HTR-8/SVneo (cell line): ENCODE data around the gene SEC63.
"Not testable (repeated sequence)": the region's sequence is repeated elsewhere in the genome, so short reads cannot be mapped to it uniquely, and the experiment has no call there.

Experiments used
- DNase-seq: peaks from one replicate; pipeline ENCODE4 v3.0.0; 2011; ENCODE audit warnings: low spot score, mixed read lengths; ENCODE audit not compliant: insufficient read length
- FAIRE-seq: peaks from 2 replicates; lab custom pipeline; 2011; peaks lifted over from hg19 to GRCh38; lab: Jason Lieb, UNC

Gene SEC63, protein sequence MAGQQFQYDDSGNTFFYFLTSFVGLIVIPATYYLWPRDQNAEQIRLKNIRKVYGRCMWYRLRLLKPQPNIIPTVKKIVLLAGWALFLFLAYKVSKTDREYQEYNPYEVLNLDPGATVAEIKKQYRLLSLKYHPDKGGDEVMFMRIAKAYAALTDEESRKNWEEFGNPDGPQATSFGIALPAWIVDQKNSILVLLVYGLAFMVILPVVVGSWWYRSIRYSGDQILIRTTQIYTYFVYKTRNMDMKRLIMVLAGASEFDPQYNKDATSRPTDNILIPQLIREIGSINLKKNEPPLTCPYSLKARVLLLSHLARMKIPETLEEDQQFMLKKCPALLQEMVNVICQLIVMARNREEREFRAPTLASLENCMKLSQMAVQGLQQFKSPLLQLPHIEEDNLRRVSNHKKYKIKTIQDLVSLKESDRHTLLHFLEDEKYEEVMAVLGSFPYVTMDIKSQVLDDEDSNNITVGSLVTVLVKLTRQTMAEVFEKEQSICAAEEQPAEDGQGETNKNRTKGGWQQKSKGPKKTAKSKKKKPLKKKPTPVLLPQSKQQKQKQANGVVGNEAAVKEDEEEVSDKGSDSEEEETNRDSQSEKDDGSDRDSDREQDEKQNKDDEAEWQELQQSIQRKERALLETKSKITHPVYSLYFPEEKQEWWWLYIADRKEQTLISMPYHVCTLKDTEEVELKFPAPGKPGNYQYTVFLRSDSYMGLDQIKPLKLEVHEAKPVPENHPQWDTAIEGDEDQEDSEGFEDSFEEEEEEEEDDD

GRCh38 chr6:107957909-107958688 lies at the start of gene SEC63:
Gene SEC63 (minus strand): TSS chr6:107958208. CDS start chr6:107958009, 199 bp downstream.
- FAIRE-seq: peak; percentile 64
- peak; percentile 84 for DNase-seq

- no peak for DNase-seq
- FAIRE-seq: no peak
These were observed 48.0 kb upstream of the SEC63 start for GRCh38 chr6:108005961-108006360.

- DNase-seq (no peak), FAIRE-seq (no peak)
These were observed 46.9 kb upstream of the SEC63 start for GRCh38 chr6:108004861-108005260.

- peak; percentile 22 for DNase-seq
- no peak for FAIRE-seq
These were observed 44.6 kb upstream of the SEC63 start for GRCh38 chr6:108002365-108003221.

DNA sequence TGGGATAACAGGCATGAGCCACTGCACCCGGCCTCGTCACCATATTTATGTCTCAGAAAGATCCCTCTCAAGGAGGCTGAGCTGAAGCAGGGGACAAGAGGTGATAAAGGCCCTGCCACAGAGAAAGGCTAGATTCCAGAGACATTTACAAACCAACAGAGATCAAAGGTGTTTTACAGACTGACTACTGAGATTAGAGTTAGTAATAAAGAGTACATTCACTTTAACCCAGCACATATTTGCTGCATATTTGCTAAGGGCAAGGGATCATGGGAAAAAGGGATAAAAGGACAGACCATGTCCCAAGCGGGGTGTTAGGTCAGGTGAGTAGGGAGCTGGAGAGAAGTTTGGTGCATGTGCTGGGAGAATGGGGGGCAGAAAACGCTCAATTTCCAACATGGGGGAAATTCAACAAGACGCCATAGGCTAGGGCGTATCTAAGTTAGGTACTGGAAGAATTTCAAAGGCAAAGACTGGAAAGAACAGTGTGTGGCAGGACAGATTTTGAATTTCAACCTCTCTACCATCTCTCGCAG lies 43.8 kb upstream of the SEC63 start:
- no peak for FAIRE-seq

DNA sequence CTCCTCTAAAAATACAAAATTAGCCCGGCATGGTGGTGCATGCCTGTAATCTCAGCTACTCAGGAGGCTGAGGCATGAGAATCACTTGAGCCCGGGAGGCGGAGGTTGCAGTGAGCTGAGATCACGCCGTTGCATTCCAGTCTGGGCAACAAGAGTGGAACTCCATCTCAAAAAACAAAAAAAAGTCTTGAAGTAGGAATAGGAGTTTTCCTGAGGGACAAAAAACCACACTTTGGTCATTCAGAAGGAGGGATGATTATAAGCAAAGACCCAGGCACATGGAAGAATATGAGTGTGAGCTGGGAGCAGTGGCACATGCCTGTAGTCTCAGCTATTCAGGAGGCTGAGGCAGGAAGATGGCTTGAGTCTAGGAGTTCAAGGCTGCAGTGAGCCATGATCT lies 42.3 kb upstream of the SEC63 start:
- FAIRE-seq, DNase-seq: not testable (repeated sequence)

More for the DNA sequence above, 43.8 kb upstream of the SEC63 start:
- DNase-seq: no peak

- no peak for DNase-seq
These were observed 41.3 kb upstream of the SEC63 start for GRCh38 chr6:107999341-107999740.

GRCh38 chr6:107991772-107992550 lies 34.0 kb upstream of the SEC63 start:
- FAIRE-seq: no peak
- no peak for DNase-seq

More at GRCh38 chr6:107999341-107999740, 41.3 kb upstream of the SEC63 start:
- no peak for FAIRE-seq

DNA sequence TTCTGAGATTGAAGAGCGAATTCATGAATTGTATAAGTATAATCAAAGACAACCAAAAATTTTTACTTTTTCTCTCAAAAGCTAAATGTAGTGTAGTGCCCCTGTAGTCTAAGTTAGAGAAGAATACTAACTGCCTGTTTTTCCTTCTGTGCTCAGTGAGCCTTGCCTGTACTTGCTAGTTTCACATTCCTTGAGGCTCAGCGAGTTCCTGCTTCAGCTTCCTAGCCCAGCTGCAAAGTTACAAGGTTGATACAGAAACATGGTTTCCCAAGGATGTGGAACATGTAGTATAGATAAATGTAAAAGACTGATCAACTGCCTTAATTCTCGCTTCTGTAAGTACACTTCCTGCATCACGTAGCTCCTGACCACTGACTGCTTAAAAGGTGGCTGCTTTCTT lies 33.1 kb upstream of the SEC63 start:
- DNase-seq: no peak
- no peak for FAIRE-seq

- not testable (repeated sequence) for FAIRE-seq, DNase-seq
These were observed 32.6 kb upstream of the SEC63 start for GRCh38 chr6:107990587-107990986.

GRCh38 chr6:107989166-107990094 lies 31.4 kb upstream of the SEC63 start:
- DNase-seq (no peak), FAIRE-seq (no peak)

GRCh38 chr6:107988570-107988969 lies 30.6 kb upstream of the SEC63 start:
- DNase-seq: no peak
- FAIRE-seq: no peak

- no peak for DNase-seq
- no peak for FAIRE-seq
These were observed 29.8 kb upstream of the SEC63 start for GRCh38 chr6:107987805-107988204.

GRCh38 chr6:107985701-107986100 lies 27.7 kb upstream of the SEC63 start:
- DNase-seq (no peak), FAIRE-seq (no peak)

- DNase-seq (no peak), FAIRE-seq (no peak)
These were observed 25.8 kb upstream of the SEC63 start for GRCh38 chr6:107983811-107984210.

GRCh38 chr6:107982486-107982885 lies 24.5 kb upstream of the SEC63 start:
- FAIRE-seq (no peak), DNase-seq (no peak)

GRCh38 chr6:107981695-107982094 lies 23.7 kb upstream of the SEC63 start:
- FAIRE-seq: no peak
- no peak for DNase-seq

DNA sequence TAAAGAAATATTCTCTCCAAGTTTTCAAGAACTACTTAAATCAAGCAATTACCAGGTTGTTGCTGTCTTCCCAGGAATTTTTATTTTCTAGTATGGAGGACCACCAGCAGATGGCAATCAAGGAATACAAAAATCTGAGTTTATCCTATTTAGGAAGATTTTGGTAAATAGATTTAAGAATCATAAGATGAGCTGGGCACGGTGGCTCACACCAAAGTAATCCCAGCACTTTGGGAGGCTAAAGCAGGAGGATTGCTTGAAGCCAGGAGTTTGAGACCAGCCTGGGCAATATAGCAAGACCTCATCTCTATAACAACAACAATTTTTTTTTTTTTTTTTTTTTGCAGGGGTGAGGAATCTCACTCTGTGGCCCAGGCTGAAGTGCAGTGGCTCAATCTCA lies 19.3 kb upstream of the SEC63 start:
- DNase-seq: peak; percentile 35
- no peak for FAIRE-seq
